GM12874 (cell line): ENCODE results near the gene HPCAL1.

Experiments
- CTCF ChIP-seq: IDR thresholded peaks from 2 replicates; pipeline ENCODE4 v1.5.1; 2011; ENCODE audit warnings: low read depth, mild to moderate bottlenecking, control low read depth, low read length, moderate library complexity; ENCODE audit not compliant: insufficient read depth

HPCAL1 gene

GRCh38 chr2:10266133-10266620 lies 36.5 kb upstream of the HPCAL1 start:
- no peak for TF ChIP-seq CTCF

- TF ChIP-seq CTCF = no peak
These were observed 35.7 kb upstream of the HPCAL1 start for GRCh38 chr2:10267036-10267435.

GRCh38 chr2:10267551-10268465 lies 34.9 kb upstream of the HPCAL1 start:
- TF ChIP-seq CTCF = no peak

GRCh38 chr2:10269291-10269690 lies 33.4 kb upstream of the HPCAL1 start:
- TF ChIP-seq CTCF = no peak

GRCh38 chr2:10269711-10270610 lies 32.7 kb upstream of the HPCAL1 start:
- no peak for TF ChIP-seq CTCF

- TF ChIP-seq CTCF = no peak
These were observed 31.2 kb upstream of the HPCAL1 start for GRCh38 chr2:10271509-10271908.

GRCh38 chr2:10271946-10272345 lies 30.8 kb upstream of the HPCAL1 start:
- no peak for TF ChIP-seq CTCF
